ENCODE results near the gene JPH4.

The JPH4 gene

GRCh38 chr14:23536494-23536893 lies 42.1 kb downstream of the JPH4 start:
- H3K27ac ChIP-seq, result no peak overlapping the region

GRCh38 chr14:23535943-23536342 lies 42.6 kb downstream of the JPH4 start:
- TF ChIP-seq CTCF (IDR thresholded peaks at IDR 0.05) (no peak), ZFX (IDR thresholded peaks at IDR 0.05; ENCODE audit: borderline replicate concordance) (no peak)
- no peak overlapping the region for H3K27ac ChIP-seq

More at GRCh38 chr14:23536494-23536893, 42.1 kb downstream of the JPH4 start:
- TF ChIP-seq CTCF (IDR thresholded peaks at IDR 0.05), result no peak
- TF ChIP-seq ZFX (IDR thresholded peaks at IDR 0.05; ENCODE audit: borderline replicate concordance), result no peak

- H3K27ac ChIP-seq, result no peak overlapping the region
- TF ChIP-seq ZFX (IDR thresholded peaks at IDR 0.05; ENCODE audit: borderline replicate concordance), result no peak
- TF ChIP-seq CTCF (IDR thresholded peaks at IDR 0.05), result no peak
Measured at GRCh38 chr14:23533652-23534435, 44.7 kb downstream of the JPH4 start.

- no peak for TF ChIP-seq CTCF (IDR thresholded peaks at IDR 0.05)
- TF ChIP-seq ZFX (IDR thresholded peaks at IDR 0.05; ENCODE audit: borderline replicate concordance), result no peak
- no peak overlapping the region for H3K27ac ChIP-seq
Measured at GRCh38 chr14:23532658-23533057, 45.9 kb downstream of the JPH4 start.

- H3K27ac ChIP-seq, result no peak overlapping the region
- TF ChIP-seq CTCF (IDR thresholded peaks at IDR 0.05) (no peak), ZFX (IDR thresholded peaks at IDR 0.05; ENCODE audit: borderline replicate concordance) (no peak)
Measured at GRCh38 chr14:23531391-23531790, 47.2 kb downstream of the JPH4 start.

- no peak overlapping the region for H3K27ac ChIP-seq
- TF ChIP-seq CTCF (IDR thresholded peaks at IDR 0.05), result no peak
- no peak for TF ChIP-seq ZFX (IDR thresholded peaks at IDR 0.05; ENCODE audit: borderline replicate concordance)
Measured at GRCh38 chr14:23530375-23531055, 48.1 kb downstream of the JPH4 start.

- no peak for TF ChIP-seq ZFX (IDR thresholded peaks at IDR 0.05; ENCODE audit: borderline replicate concordance)
- TF ChIP-seq CTCF (IDR thresholded peaks at IDR 0.05), result no peak
Measured at GRCh38 chr14:23529016-23529415, 49.6 kb downstream of the JPH4 start.

More at GRCh38 chr14:23529016-23529415, 49.6 kb downstream of the JPH4 start:
- no peak overlapping the region for H3K27ac ChIP-seq
